Choroid plexus epithelial cell (primary cell): ENCODE data around the gene ATP5PB.

Experiments
- DNase-seq: peaks from one replicate; pipeline ENCODE4 v3.0.0-alpha.2; 2010; ENCODE audit warnings: low read depth
- H3K4me3 ChIP-seq: 2 replicates; pipeline ENCODE4 v1.5.1; 2011; ENCODE audit warnings: low read depth, mild to moderate bottlenecking, control low read depth, low read length, moderate library complexity
- CTCF ChIP-seq: conservative IDR thresholded peaks from 2 replicates; pipeline ENCODE4 v1.5.1; 2011; ENCODE audit warnings: low read depth, mild to moderate bottlenecking, control low read depth, inconsistent platforms, low read length, moderate library complexity

Gene ATP5PB

GRCh38 chr1:111446546-111446945 is 2.7 kb upstream of the ATP5PB start:
- H3K4me3 ChIP-seq, result no peak overlapping the region
- TF ChIP-seq CTCF, result no peak
- DNase-seq, result no peak

GRCh38 chr1:111446967-111447892 is 2.0 kb upstream of the ATP5PB start:
- TF ChIP-seq CTCF, result no peak
- peak; percentile 34 for DNase-seq
- no peak overlapping the region for H3K4me3 ChIP-seq

GRCh38 chr1:111448482-111448917 is 764 bp upstream of the ATP5PB start:
- DNase-seq, result peak; percentile 20
- peak overlapping the region; percentile 84 for H3K4me3 ChIP-seq
- no peak for TF ChIP-seq CTCF

GRCh38 chr1:111449703-111450017 is 396 bp downstream of the ATP5PB start:
- TF ChIP-seq CTCF, result no peak
- peak overlapping the region; percentile 98 for H3K4me3 ChIP-seq
- no peak for DNase-seq

- peak overlapping the region; percentile 98 for H3K4me3 ChIP-seq
- DNase-seq, result no peak
- TF ChIP-seq CTCF, result no peak
These were observed 921 bp downstream of the ATP5PB start for GRCh38 chr1:111450185-111450584.

- no peak for TF ChIP-seq CTCF
- H3K4me3 ChIP-seq, result no peak overlapping the region
- no peak for DNase-seq
These were observed 3.3 kb downstream of the ATP5PB start for GRCh38 chr1:111452581-111452980.

- no peak for TF ChIP-seq CTCF
- DNase-seq, result no peak
- no peak overlapping the region for H3K4me3 ChIP-seq
These were observed 4.4 kb downstream of the ATP5PB start for GRCh38 chr1:111453706-111454105.
